NOMO-1 treated with DMSO at 0.1 percent for 48 hours (cell line): ENCODE data around the gene RPN1.

ENCODE experiments used
- DNase-seq: peaks from one replicate; lab custom pipeline; 2025; ENCODE audit not compliant: unreplicated experiment; lab: John Stamatoyannopoulos, UW

The RPN1 gene

DNA sequence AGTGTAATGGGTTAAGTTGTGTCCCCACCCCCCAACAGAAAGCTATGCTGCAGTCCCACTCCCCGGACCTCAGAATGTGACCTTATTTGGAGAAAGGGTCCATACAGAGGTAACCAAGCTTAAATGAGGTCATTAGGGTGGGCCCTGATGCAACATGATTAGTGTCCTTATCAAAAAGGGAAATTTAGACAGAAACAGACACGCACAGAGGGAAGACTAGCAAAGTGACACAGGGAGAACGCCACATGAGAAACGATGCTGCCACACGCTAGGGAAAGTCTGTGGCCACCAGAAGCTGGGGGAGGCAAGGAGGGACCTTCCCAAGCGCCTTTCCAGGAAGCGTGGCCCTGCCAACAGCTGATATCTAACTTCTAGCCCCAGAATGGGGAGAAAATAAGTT lies 65.4 kb downstream of the RPN1 start:
- no peak for DNase-seq

- peak; percentile 91 for DNase-seq
Measured at GRCh38 chr3:128584412-128585020, 66.1 kb downstream of the RPN1 start.

DNA sequence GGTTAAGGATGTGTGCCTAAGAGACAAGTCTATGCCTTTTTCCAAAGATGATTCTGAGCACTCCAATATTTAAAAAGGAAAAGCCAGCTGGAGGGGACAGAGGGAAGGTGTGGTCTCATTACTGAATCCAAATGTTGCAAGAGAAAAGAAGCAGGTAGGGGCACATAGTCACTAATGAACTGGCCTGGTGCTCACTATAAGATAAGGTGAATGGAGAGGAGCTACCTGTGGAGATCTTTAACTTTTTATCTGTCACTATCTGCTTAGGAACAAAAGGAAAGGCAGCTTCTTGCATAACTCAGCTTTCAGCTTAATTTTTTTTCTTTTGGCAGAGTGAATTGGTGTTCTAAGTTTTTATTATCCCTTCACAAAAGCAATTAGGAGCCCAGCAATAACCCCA lies 69.1 kb downstream of the RPN1 start:
- no peak for DNase-seq

- no peak for DNase-seq
Measured at GRCh38 chr3:128579927-128580326, 70.7 kb downstream of the RPN1 start.

GRCh38 chr3:128578346-128578745 lies 72.3 kb downstream of the RPN1 start:
- no peak for DNase-seq

DNA sequence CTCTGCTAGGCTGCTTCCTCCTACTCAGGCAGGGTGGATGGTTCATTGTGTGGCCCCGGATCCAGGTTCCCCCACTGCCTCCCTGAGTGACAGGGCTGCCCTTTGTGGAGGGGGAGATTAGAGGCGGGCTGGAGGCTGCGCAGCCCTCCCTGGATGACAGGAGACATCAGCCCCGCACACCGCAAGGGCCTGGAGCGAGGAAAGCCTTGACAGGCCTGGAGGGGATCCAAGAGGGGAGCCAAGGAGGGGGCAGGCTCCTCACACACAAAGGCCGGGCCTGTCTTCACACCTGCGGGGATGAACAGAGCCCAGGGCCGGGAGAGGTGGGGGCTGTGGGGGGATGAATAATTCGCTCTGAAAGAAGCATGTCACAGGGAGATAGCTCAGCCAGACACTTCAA lies 72.9 kb downstream of the RPN1 start:
- DNase-seq: no peak

DNA sequence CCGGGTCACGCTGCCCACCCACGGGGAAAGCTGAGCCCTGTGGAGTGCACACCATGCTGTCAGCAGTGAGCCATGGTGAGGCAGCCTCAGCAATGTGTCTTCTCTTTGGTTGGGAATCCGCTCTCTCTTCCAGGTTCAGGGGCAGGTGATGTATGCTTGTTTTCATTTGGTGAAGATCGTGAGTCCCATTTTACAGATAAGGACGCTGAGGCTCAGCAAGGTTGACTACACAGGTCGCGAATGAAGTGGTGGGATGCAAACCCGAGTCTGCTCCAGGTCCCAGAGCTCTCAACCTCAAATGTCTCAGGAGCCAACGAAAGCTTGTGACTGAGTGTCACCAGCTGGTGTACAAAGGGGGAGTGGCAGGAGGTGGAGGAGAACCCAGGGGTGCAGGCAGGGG lies 74.3 kb downstream of the RPN1 start:
- no peak for DNase-seq

DNA sequence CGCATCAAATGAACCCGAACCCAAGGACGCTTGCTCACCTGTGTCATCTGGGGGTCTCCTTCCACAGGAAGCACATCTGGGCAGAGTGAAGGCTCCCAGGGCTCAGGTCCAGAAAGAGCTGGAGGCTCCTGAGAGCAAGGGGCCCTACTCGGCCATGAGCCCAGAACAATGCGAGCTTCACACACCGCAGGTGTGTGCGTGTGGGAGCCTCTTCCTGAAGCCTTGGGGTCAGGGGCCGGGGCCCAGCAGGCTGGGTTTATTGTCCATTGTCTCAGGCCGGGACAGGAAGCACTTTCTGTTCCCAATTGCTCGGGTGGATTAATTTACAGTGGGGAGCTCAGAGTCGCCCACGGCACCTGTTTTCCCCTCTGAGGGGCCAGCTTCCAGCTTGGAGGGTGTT lies 74.8 kb downstream of the RPN1 start:
- DNase-seq: no peak

GRCh38 chr3:128573707-128574162 lies 76.9 kb downstream of the RPN1 start:
- DNase-seq: no peak

DNA sequence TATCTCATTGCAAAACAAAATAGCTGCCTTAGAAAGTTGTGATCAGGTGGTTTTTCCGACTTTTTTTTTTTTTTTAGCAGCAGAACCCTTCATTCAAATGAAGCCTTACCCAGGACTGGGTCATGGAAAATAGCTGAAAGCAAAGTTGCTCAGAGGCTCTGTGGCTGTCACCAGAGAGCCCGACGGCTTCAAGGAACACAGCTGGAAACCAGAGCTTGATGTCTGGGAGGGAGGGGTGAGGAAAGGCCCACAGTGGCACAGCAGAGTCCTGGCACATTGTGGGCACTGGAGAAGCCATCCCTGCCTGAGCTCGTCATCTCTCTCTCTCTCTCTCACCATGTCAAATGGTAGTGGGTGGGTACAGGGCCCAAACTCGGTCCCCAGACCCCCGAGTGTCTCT lies 77.5 kb downstream of the RPN1 start:
- no peak for DNase-seq

DNA sequence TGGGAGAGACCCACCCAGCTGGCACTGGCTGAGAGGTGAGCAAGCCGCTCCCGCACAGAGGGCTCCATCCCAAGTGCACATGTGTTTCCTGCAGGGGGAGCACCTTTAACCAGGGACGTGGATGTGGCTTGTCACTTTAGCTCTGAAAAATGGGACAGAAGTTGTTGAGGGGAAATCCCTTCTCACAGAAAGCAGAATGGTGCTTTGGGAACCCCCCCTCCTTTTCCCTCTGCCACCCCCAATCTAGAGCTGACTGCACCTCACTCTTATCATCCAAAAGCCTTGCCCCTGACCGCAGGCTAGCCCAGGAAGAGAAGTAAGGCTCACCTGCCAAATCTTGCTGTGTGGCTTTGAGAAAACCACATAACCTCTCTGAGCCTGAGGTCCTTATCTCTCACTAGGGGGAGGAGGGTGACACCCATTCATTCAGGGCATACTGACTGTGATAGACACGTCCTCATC lies 77.9 kb downstream of the RPN1 start:
- no peak for DNase-seq

DNA sequence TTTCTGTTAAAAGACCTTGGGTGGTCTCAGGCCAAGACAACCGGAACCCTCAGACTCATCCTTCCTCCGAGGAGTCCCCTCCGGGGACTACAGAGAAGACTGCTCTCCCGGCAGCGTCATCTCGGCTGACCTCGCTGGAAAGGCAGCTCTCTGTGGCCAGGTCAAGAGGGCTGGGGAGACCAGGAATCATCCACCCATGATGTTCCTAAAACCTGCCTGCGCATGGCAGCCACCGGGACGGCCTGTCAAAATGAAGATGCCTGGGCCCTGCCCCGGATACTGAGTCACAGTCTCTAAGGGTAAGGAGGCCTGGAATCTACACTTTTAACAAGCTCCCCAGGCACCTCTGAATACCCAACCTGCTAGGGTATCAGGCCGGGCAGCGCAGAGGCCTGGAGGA lies 78.6 kb downstream of the RPN1 start:
- no peak for DNase-seq
